Brain microvascular endothelial cell (primary cell): ENCODE measurements around the gene SLC13A1.
A peak's percentile ranks its signal among the peaks of the same experiment; 100 is the strongest.
"Not testable (repeated sequence)": the region's sequence is repeated elsewhere in the genome, so short reads cannot be mapped to it uniquely, and the experiment has no call there.

Source experiments
- DNase-seq: peaks from one replicate; pipeline ENCODE4 v3.0.0-alpha.2; 2020
- H3K27ac ChIP-seq: fragments of 250-450 bp; sonication (Bioruptor Pico); 2 replicates; pipeline ENCODE4 v1.5.1; 2020; ENCODE audit warnings: mild to moderate bottlenecking, moderate library complexity
- H3K27me3 ChIP-seq: fragments of 250-450 bp; sonication (Bioruptor Pico); replicated peaks from 2 replicates; pipeline ENCODE4 v1.5.1; 2020; ENCODE audit warnings: mild to moderate bottlenecking
- H3K36me3 ChIP-seq: fragments of 250-450 bp; sonication (Bioruptor Pico); replicated peaks from 2 replicates; pipeline ENCODE4 v1.5.1; 2020; ENCODE audit warnings: mild to moderate bottlenecking
- H3K4me3 ChIP-seq: 2 replicates; pipeline ENCODE4 v1.5.1; 2011; ENCODE audit warnings: low read depth, mild to moderate bottlenecking, control low read depth, low read length, moderate library complexity
- in situ Hi-C: cut with HindIII; loops from 2 replicates; pipeline ENCODE4 v1.10.0; 2017; ENCODE audit warnings: low sequenced_read_pairs, low pct_ligation_motif_present
- TF ChIP-seq, protein P1 (sequence below): IDR thresholded peaks from 2 replicates; pipeline ENCODE4 v1.5.1; 2011; ENCODE audit warnings: low read depth, mild to moderate bottlenecking, moderate library complexity, low read length, control low read depth, inconsistent platforms; ENCODE audit errors: missing control alignments

SLC13A1 gene

DNA sequence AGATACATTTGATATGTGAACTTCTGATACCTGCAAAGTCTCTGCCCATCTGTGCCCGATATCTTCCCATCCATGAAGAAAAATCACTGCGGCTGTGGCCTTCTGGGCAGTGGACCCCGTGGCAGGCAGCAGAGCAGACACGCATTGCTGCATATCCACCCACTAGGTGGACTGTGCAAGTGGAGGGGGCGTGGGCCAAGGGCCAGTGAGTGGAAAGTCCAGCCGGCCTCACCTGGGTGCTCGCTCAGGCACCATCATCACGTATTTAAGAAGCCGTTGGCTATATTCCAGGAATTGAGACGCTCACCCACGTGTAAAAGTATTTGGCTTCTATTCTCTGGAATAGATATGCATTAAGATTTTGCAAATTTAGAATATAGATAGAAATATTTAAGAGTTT lies 30.8 kb upstream of the SLC13A1 start:
- H3K4me3 ChIP-seq, result no peak overlapping the region
- H3K36me3 ChIP-seq, result no peaks in the 10 kb centered on the region
- no peaks in the 10 kb centered on the region for H3K27me3 ChIP-seq
- no peak for DNase-seq
- in situ Hi-C loops, result no loop called here
- no peak overlapping the region for H3K27ac ChIP-seq
- TF ChIP-seq, protein P1, sequence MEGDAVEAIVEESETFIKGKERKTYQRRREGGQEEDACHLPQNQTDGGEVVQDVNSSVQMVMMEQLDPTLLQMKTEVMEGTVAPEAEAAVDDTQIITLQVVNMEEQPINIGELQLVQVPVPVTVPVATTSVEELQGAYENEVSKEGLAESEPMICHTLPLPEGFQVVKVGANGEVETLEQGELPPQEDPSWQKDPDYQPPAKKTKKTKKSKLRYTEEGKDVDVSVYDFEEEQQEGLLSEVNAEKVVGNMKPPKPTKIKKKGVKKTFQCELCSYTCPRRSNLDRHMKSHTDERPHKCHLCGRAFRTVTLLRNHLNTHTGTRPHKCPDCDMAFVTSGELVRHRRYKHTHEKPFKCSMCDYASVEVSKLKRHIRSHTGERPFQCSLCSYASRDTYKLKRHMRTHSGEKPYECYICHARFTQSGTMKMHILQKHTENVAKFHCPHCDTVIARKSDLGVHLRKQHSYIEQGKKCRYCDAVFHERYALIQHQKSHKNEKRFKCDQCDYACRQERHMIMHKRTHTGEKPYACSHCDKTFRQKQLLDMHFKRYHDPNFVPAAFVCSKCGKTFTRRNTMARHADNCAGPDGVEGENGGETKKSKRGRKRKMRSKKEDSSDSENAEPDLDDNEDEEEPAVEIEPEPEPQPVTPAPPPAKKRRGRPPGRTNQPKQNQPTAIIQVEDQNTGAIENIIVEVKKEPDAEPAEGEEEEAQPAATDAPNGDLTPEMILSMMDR, result no peak

DNA sequence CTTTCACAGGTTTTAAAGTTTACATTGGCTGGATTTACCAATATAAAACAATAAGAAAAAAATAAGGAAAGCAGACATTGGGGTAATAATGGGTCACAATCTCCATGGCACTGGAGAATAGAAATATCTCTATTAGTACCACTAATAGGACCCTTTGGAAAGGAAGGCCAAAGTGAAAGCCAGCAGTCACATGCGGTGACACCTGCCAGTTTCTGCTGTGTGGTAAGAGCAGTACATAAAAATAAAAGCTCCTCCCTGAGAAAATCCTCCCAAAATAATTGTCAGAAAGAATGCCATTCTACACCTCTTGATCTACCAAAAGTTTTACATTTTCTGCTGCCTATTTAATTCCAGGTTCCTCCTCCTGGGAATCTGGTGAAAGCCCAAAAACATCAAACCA lies 30.4 kb upstream of the SLC13A1 start:
- in situ Hi-C loops, result no loop called here
- no peaks in the 10 kb centered on the region for H3K36me3 ChIP-seq
- H3K27ac ChIP-seq, result no peak overlapping the region
- DNase-seq, result no peak
- no peak overlapping the region for H3K4me3 ChIP-seq
- TF ChIP-seq, protein P1, result no peak
- no peaks in the 10 kb centered on the region for H3K27me3 ChIP-seq

DNA sequence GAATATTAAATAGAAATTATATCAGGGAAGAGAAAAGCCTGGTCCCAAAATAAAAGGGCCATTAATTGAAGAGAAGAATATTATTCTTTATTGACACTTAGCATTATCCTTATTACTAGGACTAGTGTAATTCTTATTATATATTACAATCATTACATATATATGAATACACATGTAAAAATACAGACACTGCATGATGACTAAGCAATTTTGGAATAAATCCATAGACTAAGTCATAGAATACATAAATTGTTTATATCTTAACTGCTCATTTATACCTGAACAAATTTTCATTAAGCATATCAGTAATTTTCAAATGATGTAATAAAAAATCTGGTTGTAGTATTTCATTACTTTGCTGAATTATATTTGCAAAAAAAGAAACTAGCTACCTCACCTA lies 29.7 kb upstream of the SLC13A1 start:
- H3K27ac ChIP-seq, result no peak overlapping the region
- in situ Hi-C loops, result no loop called here
- TF ChIP-seq, protein P1, result no peak
- H3K36me3 ChIP-seq, result no peaks in the 10 kb centered on the region
- H3K27me3 ChIP-seq, result no peaks in the 10 kb centered on the region
- no peak for DNase-seq
- no peak overlapping the region for H3K4me3 ChIP-seq

DNA sequence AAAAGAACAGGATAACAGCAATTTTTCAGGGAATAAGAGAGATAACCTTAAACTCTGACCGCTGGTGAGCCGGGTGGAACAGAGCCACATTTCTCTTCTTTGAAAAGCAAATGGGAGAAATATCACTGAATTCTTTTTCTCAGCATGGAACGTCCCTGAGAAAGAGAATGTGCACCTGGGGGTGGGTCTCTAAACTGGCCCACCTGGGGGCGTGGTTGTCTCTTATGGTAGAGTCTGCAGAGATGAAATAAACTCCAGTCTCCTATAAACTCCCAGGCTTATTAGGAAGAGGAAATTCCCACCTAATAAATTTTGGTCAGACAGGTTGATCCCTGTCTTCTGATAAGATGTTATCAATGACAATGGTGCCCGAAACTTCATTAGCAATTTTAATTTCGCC lies 27.9 kb upstream of the SLC13A1 start:
- H3K36me3 ChIP-seq, DNase-seq, H3K27ac ChIP-seq, H3K27me3 ChIP-seq, H3K4me3 ChIP-seq, in situ Hi-C loops: not testable (repeated sequence)

DNA sequence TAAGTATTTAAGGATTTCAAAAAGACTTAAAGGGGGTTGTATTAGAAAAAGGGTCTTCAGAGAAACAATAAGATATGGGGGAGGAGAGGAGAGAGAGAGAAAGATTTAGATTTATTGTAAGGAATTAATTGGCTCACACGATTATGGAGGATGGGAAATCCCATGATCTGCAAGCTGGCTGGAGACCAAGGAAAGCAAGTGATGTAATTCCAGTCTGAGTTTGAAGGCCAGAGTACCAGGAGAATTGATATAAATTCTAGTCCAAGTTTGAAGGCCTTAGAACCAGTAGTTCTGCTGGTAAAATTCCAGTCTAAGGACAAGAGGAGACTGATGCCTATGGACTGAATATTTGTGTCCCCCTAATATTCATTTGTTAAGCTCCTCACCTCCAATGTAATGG lies 20.6 kb upstream of the SLC13A1 start:
- Histone ChIP-seq H3K36me3 (no peaks in the 10 kb centered on the region), H3K27me3 (no peaks in the 10 kb centered on the region), H3K4me3 (no peak overlapping the region), H3K27ac (peak overlapping the region; percentile 80)
- TF ChIP-seq, protein P1, result no peak
- peak; percentile 55 for DNase-seq
- in situ Hi-C loops, result no loop called here

DNA sequence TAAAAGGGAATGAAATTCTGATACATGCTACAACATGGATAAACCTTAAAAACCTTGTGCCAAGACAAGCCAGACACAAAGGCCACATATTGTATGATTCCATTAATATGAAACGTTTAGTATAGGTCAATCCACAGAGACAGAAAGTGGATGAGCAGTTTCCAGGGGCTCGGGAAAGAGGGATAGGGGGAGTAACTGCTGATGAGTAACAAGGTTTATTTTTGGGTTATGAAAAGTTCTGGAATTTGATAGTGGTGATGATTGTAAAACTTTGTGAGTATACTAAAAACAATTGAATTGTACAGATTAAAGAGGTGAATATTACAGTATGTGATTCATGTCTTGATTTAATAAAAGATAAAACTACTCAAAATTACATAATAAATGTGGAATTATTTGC lies 19.1 kb upstream of the SLC13A1 start:
- Histone ChIP-seq H3K36me3 (no peaks in the 10 kb centered on the region), H3K27me3 (no peaks in the 10 kb centered on the region), H3K4me3 (no peak overlapping the region), H3K27ac (no peak overlapping the region)
- in situ Hi-C loops, result no loop called here
- TF ChIP-seq, protein P1, result no peak
- DNase-seq, result no peak
